ELR (cell line): ENCODE results near the gene KMT5B.
A peak's percentile ranks its signal among the peaks of the same experiment; 100 is the strongest.
"Not testable (repeated sequence)": the region's sequence is repeated elsewhere in the genome, so short reads cannot be mapped to it uniquely, and the experiment has no call there.

Experiments used
- DNase-seq: peaks from one replicate; pipeline ENCODE4 v3.0.0-alpha.2; 2015; ENCODE audit warnings: low read depth

The KMT5B gene

GRCh38 chr11:68213135-68213515 lies at the start of gene KMT5B:
TSS of gene KMT5B (minus strand) at chr11:68213296. CDS start at chr11:68190076, 23,220 bp downstream.
- peak; percentile 68 for DNase-seq

GRCh38 chr11:68262544-68262827 lies 49.4 kb upstream of the KMT5B start:
- no peak for DNase-seq

- no peak for DNase-seq
Measured at GRCh38 chr11:68261749-68262543, 48.9 kb upstream of the KMT5B start.

- DNase-seq = no peak
Measured at GRCh38 chr11:68261006-68261405, 47.9 kb upstream of the KMT5B start.

GRCh38 chr11:68260484-68260883 lies 47.4 kb upstream of the KMT5B start:
- no peak for DNase-seq

GRCh38 chr11:68259122-68259959 lies 46.2 kb upstream of the KMT5B start:
- no peak for DNase-seq

GRCh38 chr11:68258363-68258765 lies 45.3 kb upstream of the KMT5B start:
- DNase-seq = no peak

GRCh38 chr11:68257477-68258362 lies 44.6 kb upstream of the KMT5B start:
- peak; percentile 94 for DNase-seq

GRCh38 chr11:68256331-68256741 lies 43.2 kb upstream of the KMT5B start:
- peak; percentile 62 for DNase-seq

- no peak for DNase-seq
Measured at GRCh38 chr11:68255526-68255925, 42.4 kb upstream of the KMT5B start.

GRCh38 chr11:68254421-68254820 lies 41.3 kb upstream of the KMT5B start:
- no peak for DNase-seq

- no peak for DNase-seq
Measured at GRCh38 chr11:68251765-68252164, 38.7 kb upstream of the KMT5B start.

GRCh38 chr11:68244912-68245311 lies 31.8 kb upstream of the KMT5B start:
- not testable (repeated sequence) for DNase-seq

GRCh38 chr11:68243847-68244246 lies 30.8 kb upstream of the KMT5B start:
- DNase-seq = not testable (repeated sequence)

- DNase-seq = no peak
Measured at GRCh38 chr11:68242616-68243015, 29.5 kb upstream of the KMT5B start.

- DNase-seq = no peak
Measured at GRCh38 chr11:68231621-68232020, 18.5 kb upstream of the KMT5B start.

- no peak for DNase-seq
Measured at GRCh38 chr11:68229601-68230000, 16.5 kb upstream of the KMT5B start.

GRCh38 chr11:68226421-68226820 lies 13.3 kb upstream of the KMT5B start:
- no peak for DNase-seq

- DNase-seq = no peak
Measured at GRCh38 chr11:68224606-68225005, 11.5 kb upstream of the KMT5B start.

GRCh38 chr11:68223275-68223674 lies 10.2 kb upstream of the KMT5B start:
- DNase-seq = no peak

GRCh38 chr11:68221406-68221805 lies 8.3 kb upstream of the KMT5B start:
- no peak for DNase-seq

- DNase-seq = no peak
Measured at GRCh38 chr11:68216171-68216938, 3.3 kb upstream of the KMT5B start.
